MCF 10A (cell line): Measurements from ENCODE around the gene POLN. TPM values are rescaled to one million over a fixed set of nuclear protein-coding genes. Genes with fewer than 3 reads are reported as not detected.

Experiments
- BruUV-seq: library from RNA; stranded (reverse); fragments of 400-500 nt; replicated peaks from 2 replicates; lab custom pipeline; 2021; lab: Mats Ljungman, UMichigan
- CTCF ChIA-PET: fragments of 300-600 bp; sonication (Branson Sonifier 250); formaldehyde crosslinking; extraction: SDS; loops from one replicate; lab custom pipeline; 2021; ENCODE audit warnings: antibody characterized with exemption, inconsistent platforms; lab: Yijun Ruan, JAX
- POLR2A ChIA-PET: fragments of 300-600, 350-650 bp; sonication (Branson Sonifier 250); formaldehyde crosslinking; extraction: SDS; loops from one replicate; lab custom pipeline; 2020; ENCODE audit warnings: antibody characterized with exemption, inconsistent platforms; lab: Yijun Ruan, JAX
- DNase-seq: peaks from one replicate; pipeline ENCODE4 v3.0.0-alpha.2; 2018; ENCODE audit not compliant: unreplicated experiment
- H3K27ac Mint-ChIP-seq: one replicate; pipeline ENCODE4 v1.8.0; 2022; ENCODE audit warnings: mild to moderate bottlenecking, low read depth, mixed read lengths; ENCODE audit not compliant: unreplicated experiment
- H3K27me3 Mint-ChIP-seq: one replicate; pipeline ENCODE4 v1.8.0; 2022; ENCODE audit warnings: mixed read lengths; ENCODE audit not compliant: insufficient read depth, unreplicated experiment
- H3K36me3 Mint-ChIP-seq: one replicate; pipeline ENCODE4 v1.8.0; 2022; ENCODE audit warnings: mild to moderate bottlenecking, moderate library complexity, mixed read lengths; ENCODE audit not compliant: insufficient read depth, unreplicated experiment
- H3K4me1 Mint-ChIP-seq: one replicate; pipeline ENCODE4 v1.8.0; 2022; ENCODE audit warnings: mixed read lengths; ENCODE audit not compliant: insufficient read depth, unreplicated experiment
- H3K4me3 Mint-ChIP-seq: one replicate; pipeline ENCODE4 v1.8.0; 2022; ENCODE audit warnings: mild to moderate bottlenecking, moderate library complexity, mixed read lengths; ENCODE audit not compliant: unreplicated experiment
- H3K9me3 Mint-ChIP-seq: one replicate; pipeline ENCODE4 v1.8.0; 2022; ENCODE audit warnings: mixed read lengths; ENCODE audit not compliant: unreplicated experiment
- intact Hi-C: fragments of 100-400 bp; cut with micrococcal nuclease; formaldehyde crosslinking; loops from 2 replicates; pipeline ENCODE4 v1.14.1; 2022
- total RNA-seq: library from RNA; stranded (reverse); gene quantifications from 2 replicates; pipeline ENCODE4 v1.2.3, GENCODE V29; 2022
- TF ChIP-seq, protein P1 (sequence below): fragments of 200-600 bp; IDR thresholded peaks from one replicate; pipeline ENCODE4 v1.8.0; 2022; ENCODE audit warnings: antibody characterized with exemption, mild to moderate bottlenecking; ENCODE audit not compliant: unreplicated experiment

POLN gene
- total RNA-seq, 1 experiment from 2014 or later: 3.1 TPM

DNA sequence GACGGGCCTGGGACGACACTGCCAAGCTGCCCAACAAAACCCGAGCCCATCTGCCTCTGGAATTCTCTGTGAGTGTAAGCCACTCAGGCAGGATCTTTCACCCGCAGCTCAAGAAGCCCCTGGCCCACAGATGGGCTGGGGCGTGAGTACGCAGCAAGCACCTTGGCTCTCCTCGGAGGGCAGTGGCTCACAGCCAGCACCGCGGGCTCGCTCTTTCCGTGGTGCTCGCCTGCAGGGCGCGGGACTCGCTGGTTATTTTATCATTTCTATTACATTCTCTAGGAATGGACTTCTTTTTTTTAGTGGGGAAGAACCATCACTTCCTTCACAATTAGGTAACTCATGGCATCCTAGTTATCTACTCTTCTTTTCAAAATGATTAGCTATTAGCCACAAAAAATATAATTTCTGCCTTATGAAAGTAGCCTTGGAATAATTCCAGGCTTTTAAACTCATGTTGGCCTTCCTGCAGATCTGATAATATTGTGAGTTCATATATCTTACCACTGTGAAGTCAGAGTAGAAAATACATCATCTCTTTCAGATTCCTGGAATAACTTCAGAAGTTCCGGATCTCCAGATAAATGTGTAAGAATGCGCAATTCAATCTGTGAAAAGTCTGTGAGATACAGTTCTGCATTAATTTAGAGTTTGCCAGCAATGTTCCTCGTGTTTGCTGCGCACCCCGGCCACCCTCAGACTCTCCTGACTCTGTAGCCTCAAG lies 114.2 kb downstream of the POLN start:
- ChIA-PET CTCF (no interaction called here), POLR2A (no interaction called here)
- Mint-ChIP-seq H3K27me3 (no peaks in the 10 kb centered on the region), H3K4me1 (peaks cover 4% of the 10 kb centered on the region), H3K36me3 (no peaks in the 10 kb centered on the region), H3K9me3 (peaks cover 13% of the 10 kb centered on the region), H3K4me3 (no peak overlapping the region), H3K27ac (no peak overlapping the region)
- no peak for DNase-seq
- TF ChIP-seq, protein P1, sequence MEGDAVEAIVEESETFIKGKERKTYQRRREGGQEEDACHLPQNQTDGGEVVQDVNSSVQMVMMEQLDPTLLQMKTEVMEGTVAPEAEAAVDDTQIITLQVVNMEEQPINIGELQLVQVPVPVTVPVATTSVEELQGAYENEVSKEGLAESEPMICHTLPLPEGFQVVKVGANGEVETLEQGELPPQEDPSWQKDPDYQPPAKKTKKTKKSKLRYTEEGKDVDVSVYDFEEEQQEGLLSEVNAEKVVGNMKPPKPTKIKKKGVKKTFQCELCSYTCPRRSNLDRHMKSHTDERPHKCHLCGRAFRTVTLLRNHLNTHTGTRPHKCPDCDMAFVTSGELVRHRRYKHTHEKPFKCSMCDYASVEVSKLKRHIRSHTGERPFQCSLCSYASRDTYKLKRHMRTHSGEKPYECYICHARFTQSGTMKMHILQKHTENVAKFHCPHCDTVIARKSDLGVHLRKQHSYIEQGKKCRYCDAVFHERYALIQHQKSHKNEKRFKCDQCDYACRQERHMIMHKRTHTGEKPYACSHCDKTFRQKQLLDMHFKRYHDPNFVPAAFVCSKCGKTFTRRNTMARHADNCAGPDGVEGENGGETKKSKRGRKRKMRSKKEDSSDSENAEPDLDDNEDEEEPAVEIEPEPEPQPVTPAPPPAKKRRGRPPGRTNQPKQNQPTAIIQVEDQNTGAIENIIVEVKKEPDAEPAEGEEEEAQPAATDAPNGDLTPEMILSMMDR: no peak
- no TSS peak for BruUV-seq
- intact Hi-C loops: no loop called here

GRCh38 chr4:2126309-2127043 lies 115.4 kb downstream of the POLN start:
- intact Hi-C loops: no loop called here
- POLR2A ChIA-PET: no interaction called here
- no peak overlapping the region for H3K4me3 Mint-ChIP-seq
- no TSS peak for BruUV-seq
- CTCF ChIA-PET: no interaction called here
- no peak overlapping the region for H3K27ac Mint-ChIP-seq
- TF ChIP-seq, protein P1: no peak
- peaks cover 4% of the 10 kb centered on the region for H3K4me1 Mint-ChIP-seq
- H3K36me3 Mint-ChIP-seq: no peaks in the 10 kb centered on the region
- H3K9me3 Mint-ChIP-seq: peaks cover 3% of the 10 kb centered on the region
- no peaks in the 10 kb centered on the region for H3K27me3 Mint-ChIP-seq
- DNase-seq: no peak

DNA sequence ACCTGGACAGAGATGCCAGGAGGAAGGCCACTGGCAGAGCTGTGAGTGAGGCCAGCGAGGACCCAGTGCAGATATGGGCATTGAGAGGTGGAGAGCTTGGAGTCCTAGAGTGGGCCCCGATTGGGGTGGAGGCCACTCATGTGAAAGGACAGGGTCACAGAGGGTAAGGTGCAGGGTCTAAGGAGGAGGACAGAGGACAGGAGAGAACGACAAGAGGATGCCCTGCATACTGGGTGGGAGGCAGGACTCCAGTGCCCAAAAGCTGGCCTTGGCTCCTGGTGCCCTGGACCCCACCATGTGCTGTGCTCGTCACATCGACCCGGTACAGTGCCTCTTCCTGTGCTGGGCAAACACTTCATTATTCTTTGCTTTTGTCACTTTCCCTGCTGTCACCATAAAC lies 116.1 kb downstream of the POLN start:
- ChIA-PET CTCF (no interaction called here), POLR2A (no interaction called here)
- Mint-ChIP-seq H3K36me3 (no peaks in the 10 kb centered on the region), H3K4me3 (no peak overlapping the region), H3K9me3 (no peaks in the 10 kb centered on the region), H3K4me1 (peaks cover 4% of the 10 kb centered on the region), H3K27me3 (no peaks in the 10 kb centered on the region), H3K27ac (no peak overlapping the region)
- no TSS peak for BruUV-seq
- TF ChIP-seq, protein P1: no peak
- intact Hi-C loops: no loop called here
- DNase-seq: no peak

- DNase-seq: peak; percentile 9
- H3K4me1 Mint-ChIP-seq: peaks cover 4% of the 10 kb centered on the region
- H3K36me3 Mint-ChIP-seq: no peaks in the 10 kb centered on the region
- TF ChIP-seq, protein P1: no peak
- H3K27me3 Mint-ChIP-seq: no peaks in the 10 kb centered on the region
- no TSS peak for BruUV-seq
- H3K27ac Mint-ChIP-seq: no peak overlapping the region
- ChIA-PET POLR2A (no interaction called here), CTCF (no interaction called here)
- no peak overlapping the region for H3K4me3 Mint-ChIP-seq
- no peaks in the 10 kb centered on the region for H3K9me3 Mint-ChIP-seq
- intact Hi-C loops: no loop called here
Measured at GRCh38 chr4:2125023-2125422, 116.9 kb downstream of the POLN start.
